Neuronal stem cell (in vitro differentiated cells): ENCODE data around the gene GPR26.

ENCODE experiments used
- DNase-seq: peaks from one replicate; pipeline ENCODE4 v3.0.0-alpha.2; 2013; ENCODE audit warnings: low spot score
- H2AFZ ChIP-seq: one replicate; pipeline ENCODE4 v1.6.1; 2013; ENCODE audit warnings: mild to moderate bottlenecking, low read length, inconsistent platforms
- H2AK5ac ChIP-seq: 2 replicates; pipeline ENCODE4 v1.6.1; 2013; ENCODE audit warnings: low read depth, mild to moderate bottlenecking, inconsistent platforms, low read length, moderate library complexity, mixed read lengths
- H2BK120ac ChIP-seq: 2 replicates; pipeline ENCODE4 v1.6.1; 2013; ENCODE audit warnings: low read depth, mild to moderate bottlenecking, inconsistent platforms, low read length, moderate library complexity, mixed read lengths
- H2BK12ac ChIP-seq: one replicate; pipeline ENCODE4 v1.6.1; 2013; ENCODE audit warnings: low read length, inconsistent platforms
- H2BK15ac ChIP-seq: 2 replicates; pipeline ENCODE4 v1.6.1; 2013; ENCODE audit warnings: mild to moderate bottlenecking, low read length, inconsistent platforms, mixed read lengths
- H2BK5ac ChIP-seq: one replicate; pipeline ENCODE4 v1.6.1; 2013; ENCODE audit warnings: inconsistent platforms, mild to moderate bottlenecking, low read length, moderate library complexity
- H3K14ac ChIP-seq: one replicate; pipeline ENCODE4 v1.6.1; 2013; ENCODE audit warnings: low read length, inconsistent platforms
- H3K18ac ChIP-seq: 2 replicates; pipeline ENCODE4 v1.6.1; 2013; ENCODE audit warnings: low read length, inconsistent platforms
- H3K23ac ChIP-seq: 2 replicates; pipeline ENCODE4 v1.6.1; 2013; ENCODE audit warnings: low read depth, mild to moderate bottlenecking, mixed read lengths, low read length, inconsistent platforms; ENCODE audit not compliant: poor library complexity
- H3K27ac ChIP-seq: replicated peaks from 3 replicates; pipeline ENCODE4 v1.5.1; 2013; ENCODE audit warnings: low read length, inconsistent platforms
- H3K27me3 ChIP-seq, 3 experiments: 2 replicates each; pipeline ENCODE4 v1.6.1; 2013; ENCODE audit warnings: low read length in 3 of 3, mild to moderate bottlenecking in 2 of 3, inconsistent platforms in 1 of 3, low read depth in 1 of 3, mixed read lengths in 1 of 3, moderate library complexity in 1 of 3; ENCODE audit not compliant: control insufficient read depth in 3 of 3, insufficient read depth in 3 of 3
- H3K36me3 ChIP-seq, 2 donors: replicated peaks in 1 of 2; 2 replicates each; pipeline ENCODE4 v1.6.1; 2013; ENCODE audit warnings: low read length in 2 of 2; ENCODE audit not compliant: control insufficient read depth in 2 of 2, insufficient read depth in 2 of 2
- H3K4ac ChIP-seq: 2 replicates; pipeline ENCODE4 v1.6.1; 2013; ENCODE audit warnings: inconsistent platforms, mild to moderate bottlenecking, low read length, moderate library complexity
- H3K4me1 ChIP-seq, 2 donors: 1 replicate in 1 of 2; 2 replicates in 1 of 2; pipeline ENCODE4 v1.6.1; 2013; ENCODE audit warnings: low read length in 2 of 2, low read depth in 1 of 2; ENCODE audit not compliant: control insufficient read depth in 2 of 2, insufficient read depth in 1 of 2
- H3K4me2 ChIP-seq: one replicate; pipeline ENCODE4 v1.6.1; 2013; ENCODE audit warnings: mild to moderate bottlenecking, low read length, inconsistent platforms; ENCODE audit not compliant: insufficient read depth, poor library complexity, severe bottlenecking
- H3K4me3 ChIP-seq, 2 donors: 2 replicates each; pipeline ENCODE4 v1.5.1; 2013; ENCODE audit warnings: low read length in 2 of 2, mild to moderate bottlenecking in 2 of 2, inconsistent platforms in 1 of 2, moderate library complexity in 1 of 2
- H3K79me1 ChIP-seq: one replicate; pipeline ENCODE4 v1.6.1; 2013; ENCODE audit warnings: low read depth, mild to moderate bottlenecking, inconsistent platforms, low read length, moderate library complexity
- H3K9ac ChIP-seq: one replicate; pipeline ENCODE4 v1.6.1; 2013; ENCODE audit warnings: mild to moderate bottlenecking, low read depth, low read length, inconsistent platforms; ENCODE audit not compliant: poor library complexity
- H3K9me3 ChIP-seq, 2 donors: replicated peaks in 1 of 2; 2 replicates each; pipeline versions ENCODE3 to v1.6.1; 2013; ENCODE audit warnings: low read length in 2 of 2, mild to moderate bottlenecking in 2 of 2, inconsistent platforms in 1 of 2, low read depth in 1 of 2, mixed read lengths in 1 of 2, moderate library complexity in 1 of 2; ENCODE audit not compliant: control insufficient read depth in 2 of 2, insufficient read depth in 1 of 2
- H4K8ac ChIP-seq: one replicate; pipeline ENCODE4 v1.6.1; 2013; ENCODE audit warnings: low read depth, mild to moderate bottlenecking, inconsistent platforms, low read length, moderate library complexity
- H4K91ac ChIP-seq: one replicate; pipeline ENCODE4 v1.6.1; 2013; ENCODE audit warnings: low read length, low read depth, mild to moderate bottlenecking, inconsistent platforms; ENCODE audit not compliant: poor library complexity
- WGBS, 2 donors: extraction: QIAGEN DNeasy Blood & Tissue Kit; methylation state at CpG; one replicate each; pipeline ENCODE4 v1.1.7; 2013; ENCODE audit warnings: missing lambda C conversion rate in 2 of 2, mixed read lengths in 1 of 2; ENCODE audit not compliant: insufficient read length in 2 of 2, insufficient replicate concordance in 1 of 2; ENCODE audit errors: extremely low coverage in 2 of 2; 5-methylcytosine and 5-hydroxymethylcytosine counted together

Gene GPR26

GRCh38 chr10:123677556-123677955 lies 11.4 kb downstream of the GPR26 start:
- H2BK120ac ChIP-seq = no peak overlapping the region
- no peak overlapping the region for H2AK5ac ChIP-seq
- peak overlapping the region; percentile 16 for H3K23ac ChIP-seq
- no peak overlapping the region for H3K4me2 ChIP-seq
- DNase-seq = no peak
- no peak overlapping the region for H2BK15ac ChIP-seq
- H2AFZ ChIP-seq = no peak overlapping the region
- no CpG with 5 or more reads among the region's 6 CpGs for WGBS, 2 donors
- no peaks in the 10 kb centered on the region for H3K9me3 ChIP-seq
- H3K27ac ChIP-seq = no peak overlapping the region
- no peak overlapping the region for H3K14ac ChIP-seq
- no peak overlapping the region for H4K91ac ChIP-seq
- no peak overlapping the region for H3K18ac ChIP-seq
- no peak overlapping the region for H3K4ac ChIP-seq
- no peak overlapping the region for H2BK5ac ChIP-seq
- H2BK12ac ChIP-seq = no peak overlapping the region
- no peak overlapping the region for H4K8ac ChIP-seq
- no peak overlapping the region for H3K9ac ChIP-seq
- H3K27me3 ChIP-seq = no peaks in the 10 kb centered on the region
- H3K4me1 ChIP-seq = no peaks in the 10 kb centered on the region
- no peaks in the 10 kb centered on the region for H3K36me3 ChIP-seq
- no peak overlapping the region for H3K4me3 ChIP-seq
- no peaks in the 10 kb centered on the region for H3K79me1 ChIP-seq

GRCh38 chr10:123678376-123678775 lies 12.2 kb downstream of the GPR26 start:
- H4K91ac ChIP-seq = no peak overlapping the region
- no peak overlapping the region for H2BK15ac ChIP-seq
- H2BK12ac ChIP-seq = no peak overlapping the region
- no peak for DNase-seq
- H2AK5ac ChIP-seq = no peak overlapping the region
- no peak overlapping the region for H4K8ac ChIP-seq
- no peak overlapping the region for H2BK120ac ChIP-seq
- H3K36me3 ChIP-seq = no peaks in the 10 kb centered on the region
- H3K79me1 ChIP-seq = no peaks in the 10 kb centered on the region
- H3K23ac ChIP-seq = no peak overlapping the region
- no peak overlapping the region for H3K4me2 ChIP-seq
- H3K4me3 ChIP-seq = no peak overlapping the region
- no peak overlapping the region for H2AFZ ChIP-seq
- no peak overlapping the region for H3K14ac ChIP-seq
- WGBS, 2 donors = no CpG with 5 or more reads among the region's 5 CpGs
- no peak overlapping the region for H2BK5ac ChIP-seq
- no peak overlapping the region for H3K18ac ChIP-seq
- H3K4ac ChIP-seq = no peak overlapping the region
- no peak overlapping the region for H3K27ac ChIP-seq
- no peaks in the 10 kb centered on the region for H3K4me1 ChIP-seq
- no peak overlapping the region for H3K9ac ChIP-seq
- no peaks in the 10 kb centered on the region for H3K9me3 ChIP-seq
- H3K27me3 ChIP-seq = no peaks in the 10 kb centered on the region

GRCh38 chr10:123681285-123681684 lies 15.1 kb downstream of the GPR26 start:
- Histone ChIP-seq H3K4me1 (peaks cover 0 to 2% of the 10 kb centered on the region in 2 donors), H3K9ac (no peak overlapping the region), H3K14ac (no peak overlapping the region), H3K23ac (no peak overlapping the region), H3K4me3 (no peak overlapping the region), H3K18ac (no peak overlapping the region), H3K9me3 (no peaks in the 10 kb centered on the region), H3K27ac (no peak overlapping the region), H2BK120ac (no peak overlapping the region), H3K4ac (no peak overlapping the region), H4K91ac (no peak overlapping the region), H2AK5ac (no peak overlapping the region), H4K8ac (no peak overlapping the region), H2BK5ac (no peak overlapping the region), H2AFZ (no peak overlapping the region), H3K4me2 (no peak overlapping the region), H3K27me3 (no peaks in the 10 kb centered on the region), H2BK12ac (no peak overlapping the region), H3K79me1 (no peaks in the 10 kb centered on the region), H2BK15ac (no peak overlapping the region), H3K36me3 (no peaks in the 10 kb centered on the region)
- DNase-seq = no peak
- WGBS, 2 donors = no CpG with 5 or more reads among the region's 9 CpGs

GRCh38 chr10:123682477-123682876 lies 16.3 kb downstream of the GPR26 start:
- Histone ChIP-seq H3K79me1 (no peaks in the 10 kb centered on the region), H3K9me3 (no peaks in the 10 kb centered on the region), H3K4me3 (no peak overlapping the region), H3K18ac (no peak overlapping the region), H2BK5ac (no peak overlapping the region), H2AK5ac (no peak overlapping the region), H3K4me1 (peaks cover 0 to 2% of the 10 kb centered on the region in 2 donors), H3K36me3 (no peaks in the 10 kb centered on the region), H4K91ac (no peak overlapping the region), H3K9ac (no peak overlapping the region), H2BK120ac (no peak overlapping the region), H3K14ac (no peak overlapping the region), H4K8ac (no peak overlapping the region), H3K27ac (no peak overlapping the region), H3K27me3 (no peaks in the 10 kb centered on the region), H2BK12ac (no peak overlapping the region), H3K4me2 (no peak overlapping the region), H3K23ac (no peak overlapping the region), H3K4ac (no peak overlapping the region), H2AFZ (no peak overlapping the region), H2BK15ac (no peak overlapping the region)
- no peak for DNase-seq
- WGBS, 2 donors = no CpG with 5 or more reads among the region's 2 CpGs
